DND-41 (cell line): ENCODE data around the gene BFAR.
A peak's percentile ranks its signal among the peaks of the same experiment; 100 is the strongest.

Source experiments
- ATAC-seq: fragments of 200-7000 bp; cut with Tn5 transposase; 3 replicates; pipeline ENCODE4 v1.9.1; 2021; ENCODE audit warnings: low read depth; ENCODE audit not compliant: insufficient read depth
- DNase-seq: peaks from one replicate; pipeline ENCODE4 v3.0.0-alpha.2; 2020
- H2AFZ ChIP-seq: 2 replicates; pipeline ENCODE4 v1.6.0; 2012; ENCODE audit warnings: low read depth, low read length
- H3K27ac ChIP-seq: 2 replicates; pipeline ENCODE4 v1.5.1; 2012; ENCODE audit warnings: low read length, inconsistent platforms
- H3K27me3 ChIP-seq: fragments of 200-600 bp; sonication (generic); 2 replicates; pipeline ENCODE4 v1.6.0; 2012; ENCODE audit warnings: low read length, mild to moderate bottlenecking, inconsistent platforms; ENCODE audit not compliant: insufficient read depth, poor library complexity
- H3K36me3 ChIP-seq: 2 replicates; pipeline ENCODE4 v1.5.1; 2012; ENCODE audit warnings: low read length, inconsistent platforms; ENCODE audit not compliant: insufficient read depth
- H3K4me1 ChIP-seq: 2 replicates; pipeline ENCODE4 v1.5.1; 2012; ENCODE audit warnings: mild to moderate bottlenecking, low read length; ENCODE audit not compliant: insufficient read depth
- H3K4me2 ChIP-seq: 2 replicates; pipeline ENCODE4 v1.6.0; 2012; ENCODE audit warnings: mild to moderate bottlenecking, moderate library complexity, low read length, inconsistent platforms; ENCODE audit not compliant: insufficient read depth
- H3K4me3 ChIP-seq, 2 experiments: fragments of 200-600 bp in 1 of 2; shearing (Covaris generic) in 1 of 2; 2 replicates each; pipeline ENCODE4 v1.5.1; 2012 to 2016; ENCODE audit warnings: inconsistent platforms in 2 of 2, low read length in 2 of 2, mild to moderate bottlenecking in 2 of 2, low read depth in 1 of 2, moderate library complexity in 1 of 2
- H3K79me2 ChIP-seq: 2 replicates; pipeline ENCODE4 v1.6.0; 2012; ENCODE audit warnings: low read length, inconsistent platforms; ENCODE audit not compliant: insufficient read depth
- H3K9ac ChIP-seq: 2 replicates; pipeline ENCODE4 v1.6.0; 2012; ENCODE audit warnings: low read depth, mild to moderate bottlenecking, inconsistent platforms, low read length, moderate library complexity
- H3K9me3 ChIP-seq: 2 replicates; pipeline ENCODE4 v1.5.1; 2012; ENCODE audit warnings: low read length, moderate library complexity, mild to moderate bottlenecking, inconsistent platforms; ENCODE audit not compliant: insufficient read depth, severe bottlenecking
- H4K20me1 ChIP-seq: 2 replicates; pipeline ENCODE4 v1.6.0; 2012; ENCODE audit warnings: low read length; ENCODE audit not compliant: insufficient read depth
- CTCF ChIP-seq: IDR thresholded peaks from 2 replicates; pipeline ENCODE4 v1.5.1; 2012; ENCODE audit warnings: borderline replicate concordance, low read length, moderate library complexity, mild to moderate bottlenecking; ENCODE audit not compliant: poor library complexity, severe bottlenecking; ENCODE audit errors: extremely low read depth
- EZH2 ChIP-seq: IDR thresholded peaks from 3 replicates; pipeline ENCODE4 v1.6.1; 2012; ENCODE audit warnings: borderline replicate concordance, low read depth, mild to moderate bottlenecking, moderate library complexity, low read length, inconsistent platforms; ENCODE audit not compliant: severe bottlenecking

BFAR gene

DNA sequence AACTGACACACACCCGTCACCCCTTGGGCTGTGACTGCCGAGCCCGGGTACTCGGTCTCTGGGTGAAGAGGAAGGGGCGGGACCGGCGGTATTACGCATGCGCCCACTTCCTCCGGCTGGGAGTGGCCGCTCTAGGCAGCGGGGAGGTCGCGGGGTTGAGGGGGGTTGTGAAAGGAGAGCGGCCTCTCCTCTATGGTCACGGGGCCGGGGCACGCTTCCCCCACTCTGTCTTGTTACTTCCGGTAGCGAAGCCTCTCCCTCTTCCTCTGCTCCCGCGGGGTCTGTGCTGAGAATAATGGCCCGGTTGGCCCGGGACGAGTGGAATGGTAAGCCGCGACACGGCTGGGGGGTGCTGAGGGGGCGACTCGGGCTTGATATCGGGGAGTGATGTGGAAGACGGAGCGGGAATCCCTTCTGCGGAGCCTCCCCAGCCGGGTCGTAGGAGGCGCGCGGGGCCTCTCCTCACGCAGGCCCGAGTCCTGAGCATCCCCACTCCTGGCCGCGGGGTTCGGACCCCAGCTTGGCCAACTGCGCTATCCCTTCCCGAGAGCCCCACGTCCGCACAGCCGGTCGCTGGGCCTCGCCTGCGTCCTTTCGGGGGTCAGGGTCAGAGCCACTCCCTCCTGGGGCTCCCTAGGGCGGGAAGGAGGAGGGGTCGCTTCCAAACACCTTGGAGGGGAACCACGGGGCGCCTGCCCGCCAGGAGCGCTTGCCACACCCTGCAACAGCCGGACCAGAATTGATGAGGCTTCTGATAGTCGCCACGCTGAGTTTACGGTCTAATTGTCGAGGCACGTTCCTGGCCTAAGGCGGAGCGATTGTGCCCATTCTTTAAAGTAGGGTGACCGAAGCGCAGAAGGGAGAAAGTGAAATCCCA lies at the start of gene BFAR:
BFAR (plus strand) TSS at position 259 of the 877 bp plus-strand sequence. CDS start 11,396 bp downstream, outside the sequence.
- TF ChIP-seq EZH2 (no peak), CTCF (no peak)
- H3K27me3 ChIP-seq: no peaks in the 10 kb centered on the region
- H3K4me3 ChIP-seq: peak within 1 kb of the TSS; percentile 67 to 89
- H3K4me1 ChIP-seq: peaks cover 56% of the 10 kb centered on the region
- peak within 1 kb of the TSS; percentile 86 for H3K9ac ChIP-seq
- peaks cover 83% of the 10 kb centered on the region for H3K79me2 ChIP-seq
- H3K9me3 ChIP-seq: no peaks in the 10 kb centered on the region
- H3K27ac ChIP-seq: peak within 1 kb of the TSS; percentile 93
- peak; percentile 99 for DNase-seq
- peak within 1 kb of the TSS; percentile 65 for H2AFZ ChIP-seq
- peak; percentile 82 for ATAC-seq
- peak within 1 kb of the TSS; percentile 66 for H3K4me2 ChIP-seq
- H3K36me3 ChIP-seq: peaks cover 41% of the 10 kb centered on the region
- peaks cover 38% of the 10 kb centered on the region for H4K20me1 ChIP-seq

- Histone ChIP-seq H3K79me2 (no peaks in the 10 kb centered on the region), H3K27me3 (no peaks in the 10 kb centered on the region), H3K27ac (no peak overlapping the region), H2AFZ (no peak overlapping the region), H3K36me3 (peaks cover 98% of the 10 kb centered on the region), H3K9me3 (no peaks in the 10 kb centered on the region), H3K4me2 (no peak overlapping the region), H3K9ac (no peak overlapping the region), H3K4me3 (no peak overlapping the region), H4K20me1 (no peaks in the 10 kb centered on the region), H3K4me1 (no peaks in the 10 kb centered on the region)
- no peak for DNase-seq
- ATAC-seq: no peak
- no peak for TF ChIP-seq CTCF
- TF ChIP-seq EZH2: no peak
Measured at GRCh38 chr16:14585287-14585686, 47.5 kb upstream of the BFAR start.

DNA sequence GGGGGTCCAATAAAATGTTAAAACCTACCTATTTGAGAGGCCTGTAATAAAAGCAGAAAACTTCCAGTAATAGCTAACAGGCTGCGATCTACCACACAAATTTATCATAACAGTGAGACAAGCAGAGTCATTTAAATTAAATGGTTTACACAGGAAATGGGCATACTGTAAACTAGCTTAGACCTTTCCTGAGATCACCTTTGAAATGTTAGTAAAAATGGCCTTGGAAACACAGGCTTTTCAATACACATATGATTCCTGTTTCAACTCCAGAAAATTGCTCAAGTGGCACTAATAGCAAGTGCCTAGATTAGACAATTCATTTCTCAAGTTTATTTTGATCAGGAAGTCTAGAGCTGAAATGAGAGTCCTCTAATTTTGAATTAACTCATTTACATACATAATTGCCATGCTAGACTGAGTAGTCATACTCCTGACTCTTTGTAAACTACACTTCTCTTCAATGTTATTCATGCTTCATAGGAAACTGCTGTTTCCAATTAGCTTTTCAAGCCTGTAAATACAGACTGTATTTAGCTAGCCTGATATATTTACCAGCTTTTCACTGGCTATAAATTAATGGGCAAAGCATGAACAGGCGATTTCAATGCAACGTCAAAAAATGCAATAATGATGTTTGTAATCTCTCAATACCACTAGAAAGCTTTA lies 46.0 kb upstream of the BFAR start:
- Histone ChIP-seq H3K27ac (peak overlapping the region; percentile 9; the same call in 1 of the 2 replicates), H3K9ac (no peak overlapping the region), H3K9me3 (no peaks in the 10 kb centered on the region), H3K36me3 (peaks cover 97% of the 10 kb centered on the region), H3K4me3 (no peak overlapping the region), H3K4me2 (no peak overlapping the region), H3K4me1 (no peaks in the 10 kb centered on the region), H3K27me3 (no peaks in the 10 kb centered on the region), H2AFZ (no peak overlapping the region), H3K79me2 (no peaks in the 10 kb centered on the region), H4K20me1 (no peaks in the 10 kb centered on the region)
- DNase-seq (no peak), ATAC-seq (no peak)
- TF ChIP-seq CTCF (no peak), EZH2 (no peak)
